Fibroblast of pulmonary artery (primary cell): ENCODE data around the gene POLR3K.

ENCODE experiments used
- DNase-seq: peaks from one replicate; pipeline ENCODE4 v3.0.0-alpha.2; 2010; ENCODE audit warnings: low read depth
- H3K4me3 ChIP-seq: replicated peaks from 2 replicates; pipeline ENCODE4 v1.5.1; 2011; ENCODE audit warnings: low read depth, mild to moderate bottlenecking, control low read depth, low read length, moderate library complexity
- TF ChIP-seq, protein P1 (sequence below): IDR thresholded peaks from 2 replicates; pipeline ENCODE4 v1.5.1; 2011; ENCODE audit warnings: mild to moderate bottlenecking, control low read depth, low read length, inconsistent platforms; ENCODE audit errors: missing control alignments

Gene POLR3K

DNA sequence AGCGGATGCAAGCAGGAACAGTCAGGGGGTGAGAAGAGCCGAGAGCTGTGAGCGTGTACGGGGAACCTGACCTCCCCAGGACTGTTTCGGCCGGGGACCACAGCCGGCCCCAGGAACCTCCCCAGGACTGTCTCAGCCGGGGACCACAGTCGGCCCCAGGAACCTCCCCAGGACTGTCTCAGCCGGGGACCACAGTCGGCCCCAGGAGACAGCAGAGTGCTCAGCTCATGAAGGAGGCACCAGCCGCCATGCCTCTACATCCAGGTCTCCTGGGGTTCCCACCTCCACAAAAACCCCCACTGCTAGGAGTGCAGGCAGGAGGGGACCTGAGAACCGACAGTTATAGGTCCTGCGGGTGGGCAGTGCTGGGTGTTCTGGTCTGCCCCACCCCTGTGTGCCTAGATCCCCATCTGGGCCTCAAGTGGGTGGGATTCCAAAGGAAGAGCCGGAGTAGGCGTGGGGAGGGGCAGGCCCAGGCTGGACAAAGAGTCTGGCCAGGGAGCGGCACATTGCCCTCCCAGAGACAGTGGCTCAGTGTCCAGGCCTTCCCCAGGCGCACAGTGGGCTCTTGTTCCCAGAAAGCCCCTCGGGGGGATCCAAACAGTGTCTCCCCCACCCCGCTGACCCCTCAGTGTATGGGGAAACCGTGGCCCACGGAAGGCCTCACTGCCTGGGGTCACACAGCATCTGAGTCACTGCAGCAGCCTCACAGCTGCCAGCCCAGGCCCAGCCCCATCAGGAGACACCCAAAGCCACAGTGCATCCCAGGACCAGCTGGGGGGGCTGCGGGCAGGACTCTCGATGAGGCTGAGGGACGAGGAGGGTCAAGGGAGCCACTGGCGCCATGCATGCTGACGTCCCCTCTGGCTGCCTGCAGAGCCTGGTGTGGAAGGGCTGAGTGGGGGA, 14.7 kb upstream of the POLR3K start:
- DNase-seq, result no peak

DNA sequence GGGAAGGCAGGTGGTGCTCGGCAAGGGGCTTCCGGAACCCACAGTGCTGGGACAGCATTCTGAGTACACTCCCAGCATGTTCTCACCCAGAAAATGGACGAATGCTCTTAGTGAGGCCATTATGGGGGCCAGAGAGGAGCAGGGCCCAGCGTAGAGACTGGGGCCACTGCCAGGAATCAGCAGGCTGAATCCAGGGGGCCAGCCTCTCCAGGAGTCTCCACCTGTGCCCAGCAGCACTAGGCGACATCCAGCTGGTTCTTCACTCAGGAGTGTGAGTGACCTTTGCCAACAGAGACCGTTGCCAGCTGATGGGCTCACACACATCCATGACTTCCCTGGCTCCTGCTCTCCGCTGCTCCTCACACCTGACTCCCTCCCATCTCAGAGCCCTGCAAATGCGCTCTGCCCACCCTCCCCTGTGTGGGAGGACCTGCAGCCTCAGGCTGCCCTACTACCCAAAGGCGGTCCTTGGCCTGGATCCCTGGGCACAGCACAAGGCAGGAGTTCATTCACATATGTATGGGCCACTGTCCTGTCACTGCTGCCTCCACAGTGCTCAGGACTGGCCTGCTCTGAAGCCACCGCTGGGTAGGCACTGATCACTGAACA, 13.9 kb upstream of the POLR3K start:
- TF ChIP-seq, protein P1, sequence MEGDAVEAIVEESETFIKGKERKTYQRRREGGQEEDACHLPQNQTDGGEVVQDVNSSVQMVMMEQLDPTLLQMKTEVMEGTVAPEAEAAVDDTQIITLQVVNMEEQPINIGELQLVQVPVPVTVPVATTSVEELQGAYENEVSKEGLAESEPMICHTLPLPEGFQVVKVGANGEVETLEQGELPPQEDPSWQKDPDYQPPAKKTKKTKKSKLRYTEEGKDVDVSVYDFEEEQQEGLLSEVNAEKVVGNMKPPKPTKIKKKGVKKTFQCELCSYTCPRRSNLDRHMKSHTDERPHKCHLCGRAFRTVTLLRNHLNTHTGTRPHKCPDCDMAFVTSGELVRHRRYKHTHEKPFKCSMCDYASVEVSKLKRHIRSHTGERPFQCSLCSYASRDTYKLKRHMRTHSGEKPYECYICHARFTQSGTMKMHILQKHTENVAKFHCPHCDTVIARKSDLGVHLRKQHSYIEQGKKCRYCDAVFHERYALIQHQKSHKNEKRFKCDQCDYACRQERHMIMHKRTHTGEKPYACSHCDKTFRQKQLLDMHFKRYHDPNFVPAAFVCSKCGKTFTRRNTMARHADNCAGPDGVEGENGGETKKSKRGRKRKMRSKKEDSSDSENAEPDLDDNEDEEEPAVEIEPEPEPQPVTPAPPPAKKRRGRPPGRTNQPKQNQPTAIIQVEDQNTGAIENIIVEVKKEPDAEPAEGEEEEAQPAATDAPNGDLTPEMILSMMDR, result no peak
- no peak for DNase-seq
- H3K4me3 ChIP-seq, result no peak overlapping the region

More for the DNA sequence above, 14.7 kb upstream of the POLR3K start:
- TF ChIP-seq, protein P1, result no peak
- no peak overlapping the region for H3K4me3 ChIP-seq

DNA sequence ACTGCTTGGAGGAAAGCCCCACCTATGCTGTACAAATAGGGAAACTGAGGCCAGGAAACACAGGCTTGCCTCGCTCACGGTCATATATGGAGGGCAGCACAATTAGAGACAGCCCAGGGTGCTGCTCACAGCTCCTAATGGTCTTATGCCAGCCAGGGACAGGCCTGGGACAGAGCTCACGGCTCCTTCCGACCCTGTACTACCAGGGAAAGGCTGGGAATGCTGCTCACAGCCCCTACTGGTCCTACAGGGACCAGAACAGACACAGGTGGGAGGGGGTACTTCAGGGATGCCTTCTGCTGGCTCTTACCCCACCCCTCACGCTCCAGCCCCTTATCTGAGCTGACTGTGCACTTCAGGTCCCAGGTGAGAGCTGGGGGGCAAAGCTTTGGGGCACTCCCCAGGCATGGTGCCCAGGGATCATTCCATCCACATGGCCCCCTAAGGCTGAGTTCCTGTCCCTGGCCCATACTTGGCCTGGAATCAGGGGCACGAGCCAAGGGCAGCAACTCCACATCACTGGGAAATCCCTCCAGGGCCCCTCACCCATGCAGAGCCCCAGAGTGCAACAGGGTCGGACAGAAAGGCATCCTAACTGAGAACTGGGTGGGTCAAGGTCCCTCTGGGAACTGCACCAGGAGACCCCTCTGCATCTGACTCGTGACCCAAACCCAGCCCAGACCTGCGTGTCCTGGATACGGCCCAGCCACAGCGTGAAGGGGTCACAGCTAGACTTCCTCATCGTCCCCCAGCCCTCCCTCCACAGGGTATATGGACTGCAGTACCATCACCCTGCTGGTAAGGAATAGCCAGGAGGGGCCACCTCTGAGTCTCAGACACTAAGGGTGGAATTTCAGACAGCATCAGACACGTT, 13.1 kb upstream of the POLR3K start:
- TF ChIP-seq, protein P1, result no peak
- DNase-seq, result no peak
- no peak overlapping the region for H3K4me3 ChIP-seq

- TF ChIP-seq, protein P1, result peak; percentile 93
- peak; percentile 77 for DNase-seq
- H3K4me3 ChIP-seq, result no peak overlapping the region
These were observed 12.3 kb upstream of the POLR3K start for GRCh38 chr16:65745-66144.

DNA sequence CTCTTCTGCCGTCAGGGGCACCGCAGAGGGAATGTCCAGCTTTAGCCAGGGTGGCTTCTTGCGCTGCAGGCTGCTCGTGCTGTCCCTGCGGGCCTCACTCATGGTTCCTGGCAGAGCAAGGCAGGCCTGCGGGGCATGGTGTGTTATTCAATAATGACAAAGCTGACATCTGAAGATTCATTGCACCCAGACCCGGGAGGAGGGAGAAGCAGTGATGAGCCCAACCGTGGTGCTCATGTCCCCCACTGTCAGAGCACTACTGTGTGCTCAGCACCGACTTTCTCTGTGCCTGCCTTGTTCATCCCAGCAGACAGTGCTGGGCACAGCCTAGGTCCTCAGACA, 11.5 kb upstream of the POLR3K start:
- DNase-seq, result no peak
- no peak overlapping the region for H3K4me3 ChIP-seq
- TF ChIP-seq, protein P1, result no peak

GRCh38 chr16:63998-64913, 10.8 kb upstream of the POLR3K start:
- DNase-seq, result no peak
- no peak overlapping the region for H3K4me3 ChIP-seq
- TF ChIP-seq, protein P1, result no peak
